Measurements from ENCODE around the gene ALKBH3. TPM values are rescaled to one million over a fixed set of nuclear protein-coding genes. Genes with fewer than 3 reads are reported as not detected.

Gene ALKBH3
- total RNA-seq, 1 experiment from 2014 or later, result 36.7 TPM

DNA sequence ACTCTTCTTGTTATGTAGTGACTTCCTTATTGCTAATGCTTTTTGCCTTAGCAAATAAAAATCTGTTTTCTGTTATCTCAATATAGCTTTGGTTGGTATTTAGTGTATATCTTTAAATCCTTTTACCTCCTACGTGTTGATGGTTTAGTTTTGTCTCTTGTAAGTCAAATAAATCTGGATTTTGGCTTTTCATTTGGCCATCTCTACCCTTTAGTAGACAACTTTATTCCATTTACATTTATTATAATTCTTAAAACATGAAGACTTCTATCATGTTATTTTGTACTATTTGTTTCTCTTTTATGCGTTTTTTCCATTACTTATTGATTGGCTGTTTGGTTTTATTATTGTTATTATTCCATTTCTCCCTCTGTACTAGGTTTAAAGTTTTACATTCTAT is 19.5 kb upstream of the ALKBH3 start:
- Histone ChIP-seq H4K20me1 (ENCODE audit: insufficient read depth) (no peaks in the 10 kb centered on the region), H3K4me2 (ENCODE audit: low read length) (no peak overlapping the region), H3K27me3 (ENCODE audit: insufficient read depth, low read length) (no peaks in the 10 kb centered on the region), H3K36me3 (ENCODE audit: control insufficient read depth in 1 of 2, insufficient read depth in 2 of 2, low read length in 2 of 2) (no peaks in the 10 kb centered on the region), H3K27ac (ENCODE audit: low read depth, low read length) (no peak overlapping the region), H3K79me2 (ENCODE audit: insufficient read depth, low read length) (no peaks in the 10 kb centered on the region), H3K4me3 (replicated peaks in 1 of 2; ENCODE audit: low read depth in 1 of 2, low read length in 2 of 2) (no peak overlapping the region), H3K9me2 (ENCODE audit: insufficient read depth) (no peaks in the 10 kb centered on the region), H3K9me3 (ENCODE audit: control insufficient read depth in 1 of 2, insufficient read depth in 1 of 2, low read depth in 1 of 2, low read length in 2 of 2) (no peaks in the 10 kb centered on the region), H3K9ac (ENCODE audit: low read length) (no peak overlapping the region), H3K4me1 (ENCODE audit: control insufficient read depth in 1 of 2, insufficient read depth in 2 of 2, low read length in 2 of 2) (no peaks in the 10 kb centered on the region), H2AFZ (ENCODE audit: low read depth, low read length, poor library complexity, severe bottlenecking) (no peak overlapping the region)
- no TSS peak for BruUV-seq (replicated peaks)
- no peak for TF ChIP-seq ZFX (IDR thresholded peaks at IDR 0.05)
- RAD21 ChIA-PET (ENCODE audit: low non-redundant PET in 1 of 2, low total read pairs in 2 of 2, uncharacterized antibody in 2 of 2, unreplicated experiment in 2 of 2), result no interaction called here
- intact Hi-C loops (cut with micrococcal nuclease), result no loop called here
- DNase-seq (ENCODE audit: low read depth, low spot score) (no peak), ATAC-seq (no peak)
- POLR2A ChIA-PET, result no interaction called here
- CTCF ChIA-PET, result no interaction called here

GRCh38 chr11:43866520-43866919 is 14.1 kb upstream of the ALKBH3 start:
- intact Hi-C loops (cut with micrococcal nuclease), result no loop called here
- no peaks in the 10 kb centered on the region for H3K79me2 ChIP-seq (ENCODE audit: insufficient read depth, low read length)
- no peak overlapping the region for H3K4me2 ChIP-seq (ENCODE audit: low read length)
- TF ChIP-seq SP1 (IDR thresholded peaks at IDR 0.05; ENCODE audit: low read depth) (no peak), CBX3 (IDR thresholded peaks at IDR 0.05; ENCODE audit: low read depth) (no peak), YY1 (IDR thresholded peaks at IDR 0.05; ENCODE audit: extremely low read depth, insufficient replicate concordance, low read depth, low read length) (no peak), ZFX (IDR thresholded peaks at IDR 0.05) (no peak), FOSL1 (IDR thresholded peaks at IDR 0.05; ENCODE audit: low read depth) (no peak), SRF (IDR thresholded peaks at IDR 0.05; ENCODE audit: low read depth) (no peak), SIN3A (IDR thresholded peaks at IDR 0.05; ENCODE audit: low read depth) (no peak)
- TF ChIP-seq, protein P1, sequence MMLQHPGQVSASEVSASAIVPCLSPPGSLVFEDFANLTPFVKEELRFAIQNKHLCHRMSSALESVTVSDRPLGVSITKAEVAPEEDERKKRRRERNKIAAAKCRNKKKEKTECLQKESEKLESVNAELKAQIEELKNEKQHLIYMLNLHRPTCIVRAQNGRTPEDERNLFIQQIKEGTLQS (IDR thresholded peaks at IDR 0.05), result no peak
- no peaks in the 10 kb centered on the region for H4K20me1 ChIP-seq (ENCODE audit: insufficient read depth)
- H3K4me1 ChIP-seq (ENCODE audit: control insufficient read depth in 1 of 2, insufficient read depth in 2 of 2, low read length in 2 of 2), result no peaks in the 10 kb centered on the region
- no peaks in the 10 kb centered on the region for H3K36me3 ChIP-seq (ENCODE audit: control insufficient read depth in 1 of 2, insufficient read depth in 2 of 2, low read length in 2 of 2)
- H3K27ac ChIP-seq (ENCODE audit: low read depth, low read length), result no peak overlapping the region
- peaks cover 13% of the 10 kb centered on the region; the same call in 1 of the 2 replicates for H3K27me3 ChIP-seq (ENCODE audit: insufficient read depth, low read length)
- no peaks in the 10 kb centered on the region for H3K9me2 ChIP-seq (ENCODE audit: insufficient read depth)
- no peak overlapping the region for H3K9ac ChIP-seq (ENCODE audit: low read length)
- ATAC-seq (no peak), DNase-seq (ENCODE audit: low read depth, low spot score) (no peak)
- H3K4me3 ChIP-seq (replicated peaks in 1 of 2; ENCODE audit: low read depth in 1 of 2, low read length in 2 of 2), result no peak overlapping the region
- no peaks in the 10 kb centered on the region for H3K9me3 ChIP-seq (ENCODE audit: control insufficient read depth in 1 of 2, insufficient read depth in 1 of 2, low read depth in 1 of 2, low read length in 2 of 2)
- RAD21 ChIA-PET (ENCODE audit: low non-redundant PET in 1 of 2, low total read pairs in 2 of 2, uncharacterized antibody in 2 of 2, unreplicated experiment in 2 of 2), result no interaction called here
- CTCF ChIA-PET, result no interaction called here
- no TSS peak for BruUV-seq (replicated peaks)
- H2AFZ ChIP-seq (ENCODE audit: low read depth, low read length, poor library complexity, severe bottlenecking), result no peak overlapping the region
- POLR2A ChIA-PET, result no interaction called here
